ENCODE results near the gene AGBL4.

The AGBL4 gene

DNA sequence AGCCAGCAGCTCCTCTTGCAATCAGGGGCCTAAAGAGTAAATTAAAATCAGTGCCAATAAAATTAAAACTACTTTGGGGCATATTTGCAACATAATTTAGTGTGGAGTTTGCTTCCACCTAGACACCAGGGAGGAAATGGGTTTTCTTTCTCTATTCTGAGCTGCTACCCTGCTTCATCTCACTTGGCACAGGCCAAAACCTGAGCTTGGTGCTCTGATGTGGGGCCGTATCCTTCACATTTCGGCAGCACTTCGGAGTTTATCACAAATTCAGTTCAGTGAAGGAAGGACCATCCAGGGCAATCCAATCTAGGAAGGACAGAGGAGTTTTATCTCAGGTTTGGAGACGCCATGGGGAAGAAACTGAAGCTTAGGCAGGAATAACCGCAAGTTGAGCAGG, 1428.1 kb downstream of the AGBL4 start:
- no peaks in the 10 kb centered on the region for H3K9me3 ChIP-seq (ENCODE audit: insufficient read depth, low read length, severe bottlenecking)
- H3K4me1 ChIP-seq (ENCODE audit: insufficient read depth, low read length), result no peaks in the 10 kb centered on the region
- H3K79me2 ChIP-seq (ENCODE audit: insufficient read depth, low read length), result no peaks in the 10 kb centered on the region
- ATAC-seq (ENCODE audit: insufficient read depth, low read depth) (no peak), DNase-seq (no peak)
- no peak overlapping the region for H3K4me3 ChIP-seq (ENCODE audit: low read depth in 1 of 2, low read length in 2 of 2)
- H3K36me3 ChIP-seq (ENCODE audit: insufficient read depth, low read length), result no peaks in the 10 kb centered on the region
- H3K9ac ChIP-seq (ENCODE audit: low read depth, low read length), result no peak overlapping the region
- H3K4me2 ChIP-seq (ENCODE audit: insufficient read depth, low read length), result no peak overlapping the region
- peaks cover 5% of the 10 kb centered on the region for H3K27me3 ChIP-seq (ENCODE audit: insufficient read depth, low read length, poor library complexity)
- no peak overlapping the region for H3K27ac ChIP-seq (ENCODE audit: low read length)
- H4K20me1 ChIP-seq (ENCODE audit: insufficient read depth, low read length), result no peaks in the 10 kb centered on the region
- no peak overlapping the region for H2AFZ ChIP-seq (ENCODE audit: low read depth, low read length)
- TF ChIP-seq EZH2 (IDR thresholded peaks at IDR 0.05; ENCODE audit: borderline replicate concordance, low read depth, low read length, severe bottlenecking), result no peak
- TF ChIP-seq, protein P1, sequence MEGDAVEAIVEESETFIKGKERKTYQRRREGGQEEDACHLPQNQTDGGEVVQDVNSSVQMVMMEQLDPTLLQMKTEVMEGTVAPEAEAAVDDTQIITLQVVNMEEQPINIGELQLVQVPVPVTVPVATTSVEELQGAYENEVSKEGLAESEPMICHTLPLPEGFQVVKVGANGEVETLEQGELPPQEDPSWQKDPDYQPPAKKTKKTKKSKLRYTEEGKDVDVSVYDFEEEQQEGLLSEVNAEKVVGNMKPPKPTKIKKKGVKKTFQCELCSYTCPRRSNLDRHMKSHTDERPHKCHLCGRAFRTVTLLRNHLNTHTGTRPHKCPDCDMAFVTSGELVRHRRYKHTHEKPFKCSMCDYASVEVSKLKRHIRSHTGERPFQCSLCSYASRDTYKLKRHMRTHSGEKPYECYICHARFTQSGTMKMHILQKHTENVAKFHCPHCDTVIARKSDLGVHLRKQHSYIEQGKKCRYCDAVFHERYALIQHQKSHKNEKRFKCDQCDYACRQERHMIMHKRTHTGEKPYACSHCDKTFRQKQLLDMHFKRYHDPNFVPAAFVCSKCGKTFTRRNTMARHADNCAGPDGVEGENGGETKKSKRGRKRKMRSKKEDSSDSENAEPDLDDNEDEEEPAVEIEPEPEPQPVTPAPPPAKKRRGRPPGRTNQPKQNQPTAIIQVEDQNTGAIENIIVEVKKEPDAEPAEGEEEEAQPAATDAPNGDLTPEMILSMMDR (IDR thresholded peaks at IDR 0.05; ENCODE audit: borderline replicate concordance, extremely low read depth, low read length, poor library complexity, severe bottlenecking), result no peak

DNA sequence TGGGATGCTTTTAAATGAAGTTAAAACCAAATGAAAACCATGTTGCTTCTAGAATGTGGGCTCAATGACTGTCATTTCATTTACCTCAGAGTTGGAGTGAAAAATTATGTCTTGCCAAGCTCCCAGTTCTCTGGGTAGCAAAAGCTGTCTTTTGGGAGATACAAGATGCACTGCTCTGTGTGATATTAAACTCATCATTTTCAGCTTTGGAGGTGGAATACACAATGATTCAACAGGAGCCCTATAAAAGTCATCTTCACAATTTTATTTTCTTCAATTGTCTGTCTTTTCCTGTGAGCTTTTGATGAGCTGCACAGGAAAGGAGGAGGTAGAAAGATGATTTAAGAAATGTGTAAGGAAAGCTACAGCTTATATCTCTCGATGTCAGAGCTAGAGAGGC, 1431.4 kb downstream of the AGBL4 start:
- no peak for DNase-seq
- Histone ChIP-seq H3K4me2 (ENCODE audit: insufficient read depth, low read length) (no peak overlapping the region), H3K36me3 (ENCODE audit: insufficient read depth, low read length) (no peaks in the 10 kb centered on the region), H3K9ac (ENCODE audit: low read depth, low read length) (no peak overlapping the region), H3K4me1 (ENCODE audit: insufficient read depth, low read length) (no peaks in the 10 kb centered on the region), H3K4me3 (ENCODE audit: low read depth in 1 of 2, low read length in 2 of 2) (no peak overlapping the region), H2AFZ (ENCODE audit: low read depth, low read length) (no peak overlapping the region), H3K79me2 (ENCODE audit: insufficient read depth, low read length) (no peaks in the 10 kb centered on the region), H3K27me3 (ENCODE audit: insufficient read depth, low read length, poor library complexity) (peaks cover 5% of the 10 kb centered on the region), H4K20me1 (ENCODE audit: insufficient read depth, low read length) (no peaks in the 10 kb centered on the region), H3K9me3 (ENCODE audit: insufficient read depth, low read length, severe bottlenecking) (no peaks in the 10 kb centered on the region), H3K27ac (ENCODE audit: low read length) (no peak overlapping the region)
- no peak for ATAC-seq (ENCODE audit: insufficient read depth, low read depth)
- TF ChIP-seq EZH2 (IDR thresholded peaks at IDR 0.05; ENCODE audit: borderline replicate concordance, low read depth, low read length, severe bottlenecking), result no peak
- TF ChIP-seq, protein P1 (IDR thresholded peaks at IDR 0.05; ENCODE audit: borderline replicate concordance, extremely low read depth, low read length, poor library complexity, severe bottlenecking), result no peak

DNA sequence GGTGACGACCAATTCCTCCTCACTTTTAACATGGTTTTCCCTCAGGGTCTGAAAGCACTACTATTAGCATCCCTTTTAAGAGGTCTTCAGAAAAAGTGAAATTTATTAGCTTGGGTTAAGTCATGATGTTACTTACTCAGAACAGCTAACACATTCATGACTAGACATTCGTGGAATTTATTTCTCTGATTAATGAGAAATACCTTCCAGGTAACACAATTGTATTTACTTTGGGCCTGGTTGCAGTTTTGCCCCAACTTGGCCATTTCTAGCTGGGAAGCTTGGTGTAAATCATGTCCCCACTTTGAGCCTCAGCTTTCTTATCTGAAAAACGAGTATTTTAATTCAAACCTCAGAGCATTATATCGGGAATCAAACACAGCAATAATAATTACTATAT, 1432.6 kb downstream of the AGBL4 start:
- no peak for DNase-seq
- Histone ChIP-seq H3K79me2 (ENCODE audit: insufficient read depth, low read length) (no peaks in the 10 kb centered on the region), H3K9ac (ENCODE audit: low read depth, low read length) (no peak overlapping the region), H3K9me3 (ENCODE audit: insufficient read depth, low read length, severe bottlenecking) (no peaks in the 10 kb centered on the region), H3K4me3 (ENCODE audit: low read depth in 1 of 2, low read length in 2 of 2) (no peak overlapping the region), H4K20me1 (ENCODE audit: insufficient read depth, low read length) (no peaks in the 10 kb centered on the region), H3K36me3 (ENCODE audit: insufficient read depth, low read length) (no peaks in the 10 kb centered on the region), H2AFZ (ENCODE audit: low read depth, low read length) (no peak overlapping the region), H3K4me2 (ENCODE audit: insufficient read depth, low read length) (no peak overlapping the region), H3K27ac (ENCODE audit: low read length) (no peak overlapping the region), H3K4me1 (ENCODE audit: insufficient read depth, low read length) (no peaks in the 10 kb centered on the region), H3K27me3 (ENCODE audit: insufficient read depth, low read length, poor library complexity) (peaks cover 5% of the 10 kb centered on the region)
- ATAC-seq (ENCODE audit: insufficient read depth, low read depth), result no peak
- TF ChIP-seq EZH2 (IDR thresholded peaks at IDR 0.05; ENCODE audit: borderline replicate concordance, low read depth, low read length, severe bottlenecking), result no peak
- TF ChIP-seq, protein P1 (IDR thresholded peaks at IDR 0.05; ENCODE audit: borderline replicate concordance, extremely low read depth, low read length, poor library complexity, severe bottlenecking), result no peak

DNA sequence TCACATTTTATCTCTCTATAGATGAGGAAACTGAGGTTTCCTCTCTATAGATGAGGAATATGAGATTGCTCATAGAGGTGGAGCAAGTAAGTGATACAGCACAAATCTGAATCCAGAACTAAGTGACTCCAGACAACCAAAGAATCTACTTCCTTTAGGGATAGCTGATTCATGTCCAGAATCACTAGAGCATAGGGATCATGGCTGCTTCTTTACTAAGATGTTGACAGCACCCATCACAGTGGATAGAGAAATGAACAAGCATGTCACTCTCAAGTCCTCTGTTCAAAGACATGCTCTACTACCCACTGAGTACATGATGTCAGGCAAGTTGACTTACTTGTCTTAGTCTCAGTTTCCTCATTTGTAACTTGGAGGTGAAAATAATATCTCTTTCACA, 1435.7 kb downstream of the AGBL4 start:
- H3K79me2 ChIP-seq (ENCODE audit: insufficient read depth, low read length), result no peaks in the 10 kb centered on the region
- no peaks in the 10 kb centered on the region for H3K36me3 ChIP-seq (ENCODE audit: insufficient read depth, low read length)
- no peak overlapping the region for H3K9ac ChIP-seq (ENCODE audit: low read depth, low read length)
- TF ChIP-seq EZH2 (IDR thresholded peaks at IDR 0.05; ENCODE audit: borderline replicate concordance, low read depth, low read length, severe bottlenecking), result no peak
- TF ChIP-seq, protein P1 (IDR thresholded peaks at IDR 0.05; ENCODE audit: borderline replicate concordance, extremely low read depth, low read length, poor library complexity, severe bottlenecking), result no peak
- H3K27ac ChIP-seq (ENCODE audit: low read length), result no peak overlapping the region
- DNase-seq, result no peak
- no peak overlapping the region for H2AFZ ChIP-seq (ENCODE audit: low read depth, low read length)
- no peaks in the 10 kb centered on the region for H3K9me3 ChIP-seq (ENCODE audit: insufficient read depth, low read length, severe bottlenecking)
- H3K4me1 ChIP-seq (ENCODE audit: insufficient read depth, low read length), result no peaks in the 10 kb centered on the region
- H3K27me3 ChIP-seq (ENCODE audit: insufficient read depth, low read length, poor library complexity), result peaks cover 5% of the 10 kb centered on the region
- no peak overlapping the region for H3K4me3 ChIP-seq (ENCODE audit: low read depth in 1 of 2, low read length in 2 of 2)
- H3K4me2 ChIP-seq (ENCODE audit: insufficient read depth, low read length), result no peak overlapping the region
- H4K20me1 ChIP-seq (ENCODE audit: insufficient read depth, low read length), result no peaks in the 10 kb centered on the region
- ATAC-seq (ENCODE audit: insufficient read depth, low read depth), result no peak
